OCI-LY1 (cell line): ENCODE measurements around the gene DIABLO.

Source experiments
- H2AFZ ChIP-seq: fragments of 200-600 bp; sonication (generic), shearing (Covaris generic); 2 replicates; pipeline ENCODE4 v1.6.0; 2014; ENCODE audit warnings: antibody characterized with exemption, mild to moderate bottlenecking, low read length
- H3F3A ChIP-seq: fragments of 200-600 bp; sonication (generic), shearing (Covaris generic); 2 replicates; pipeline ENCODE4 v1.6.0; 2014; ENCODE audit warnings: mild to moderate bottlenecking, antibody characterized with exemption, low read length, moderate library complexity; ENCODE audit not compliant: insufficient read depth
- H3K27ac ChIP-seq: fragments of 200-600 bp; sonication (generic); 2 replicates; pipeline ENCODE4 v1.5.1; 2014; ENCODE audit warnings: low read length, mixed run types, mild to moderate bottlenecking, low read depth; ENCODE audit not compliant: poor library complexity, severe bottlenecking
- H3K27me3 ChIP-seq: fragments of 200-600 bp; sonication (generic); 2 replicates; pipeline ENCODE4 v1.6.0; 2014; ENCODE audit warnings: antibody characterized with exemption, mild to moderate bottlenecking, low read length, moderate library complexity; ENCODE audit not compliant: insufficient read depth
- H3K36me3 ChIP-seq: fragments of 200-600 bp; sonication (generic); 2 replicates; pipeline ENCODE4 v1.6.1; 2014; ENCODE audit warnings: mild to moderate bottlenecking, antibody characterized with exemption, low read length, moderate library complexity, mixed read lengths; ENCODE audit not compliant: insufficient read depth
- H3K4me1 ChIP-seq: fragments of 200-600 bp; sonication (generic); 2 replicates; pipeline ENCODE4 v1.5.1; 2014; ENCODE audit warnings: mild to moderate bottlenecking, low read length, moderate library complexity; ENCODE audit not compliant: insufficient read depth, severe bottlenecking
- H3K4me2 ChIP-seq: fragments of 200-600 bp; sonication (generic), shearing (Covaris generic); 2 replicates; pipeline ENCODE4 v1.6.1; 2014; ENCODE audit warnings: low read length
- H3K4me3 ChIP-seq: fragments of 200-600 bp; sonication (generic); 2 replicates; pipeline ENCODE4 v1.5.1; 2014; ENCODE audit warnings: low read length, low read depth, mild to moderate bottlenecking, mixed read lengths; ENCODE audit not compliant: poor library complexity, severe bottlenecking
- H3K79me2 ChIP-seq: fragments of 200-600 bp; shearing (Covaris generic); 2 replicates; pipeline ENCODE4 v1.6.1; 2016; ENCODE audit warnings: mixed run types, low read length, mixed read lengths; ENCODE audit not compliant: insufficient read depth
- H3K9ac ChIP-seq: fragments of 200-600 bp; sonication (generic), shearing (Covaris generic); 2 replicates; pipeline ENCODE4 v1.6.1; 2014; ENCODE audit warnings: mild to moderate bottlenecking, low read length, mixed read lengths
- H3K9me2 ChIP-seq: fragments of 200-600 bp; sonication (generic), shearing (Covaris generic); 2 replicates; pipeline ENCODE4 v1.6.1; 2014; ENCODE audit warnings: low read depth, mild to moderate bottlenecking, low read length, mixed read lengths
- H3K9me3 ChIP-seq: fragments of 200-600 bp; shearing (Covaris generic); 2 replicates; pipeline ENCODE4 v1.6.1; 2014; ENCODE audit warnings: low read length, mixed read lengths
- H4K20me1 ChIP-seq: fragments of 200-600 bp; sonication (generic), shearing (Covaris generic); 2 replicates; pipeline ENCODE4 v1.6.0; 2016; ENCODE audit warnings: mild to moderate bottlenecking, low read length; ENCODE audit not compliant: insufficient read depth
- CTCF ChIP-seq: fragments of 200-600 bp; sonication (generic), shearing (Covaris generic); IDR thresholded peaks from 2 replicates; pipeline ENCODE4 v1.5.1; 2017; ENCODE audit warnings: mild to moderate bottlenecking, antibody characterized with exemption, low read length, moderate library complexity, mixed read lengths
- EZH2 ChIP-seq: fragments of 200-600 bp; sonication (generic), shearing (Covaris generic); IDR thresholded peaks from 2 replicates; pipeline ENCODE4 v1.8.0; 2017; ENCODE audit warnings: borderline replicate concordance, mixed run types, mild to moderate bottlenecking, antibody characterized with exemption, low read length, moderate library complexity, mixed read lengths

Gene DIABLO

DNA sequence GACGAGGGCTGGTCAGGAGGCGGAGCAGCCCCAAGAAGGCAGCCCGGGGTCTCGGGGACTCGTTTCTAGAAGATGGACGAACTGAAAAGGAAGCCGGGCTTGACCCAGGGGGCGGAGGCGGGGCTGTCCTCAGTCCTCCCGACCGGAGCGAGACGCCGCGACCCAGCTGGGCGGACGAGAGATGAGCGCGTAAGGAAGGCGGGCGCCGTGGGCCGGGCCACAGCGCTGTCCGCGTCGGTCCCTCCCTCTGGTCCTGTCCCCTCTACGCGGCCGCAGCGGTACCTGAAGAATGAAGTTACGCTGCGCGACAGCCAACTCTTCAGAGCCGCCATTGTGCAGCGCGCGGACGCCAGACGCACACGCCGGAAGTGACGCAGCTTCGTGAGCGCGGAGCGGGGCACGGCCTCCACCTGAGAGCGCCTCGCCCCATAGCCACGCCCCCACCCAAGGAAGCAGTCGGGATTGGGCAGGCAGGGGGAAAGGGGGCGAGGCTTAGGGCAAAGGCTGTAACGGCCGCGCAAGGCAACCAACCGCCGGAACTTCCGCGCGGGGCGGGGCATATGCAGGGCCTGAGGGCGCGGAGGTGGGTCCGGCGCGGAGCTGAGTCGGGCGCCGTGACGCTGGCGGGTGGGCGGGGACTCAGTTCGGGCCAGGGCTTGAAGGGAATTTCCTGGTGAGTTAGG, at the start of gene DIABLO:
TSS of gene DIABLO (minus strand) at position 370 of the 683 bp plus-strand sequence. CDS start at position 332, 38 bp downstream.
- Histone ChIP-seq H3K79me2 (peaks cover 20% of the 10 kb centered on the region), H3K27ac (peak within 1 kb of the TSS; percentile 52), H3K4me1 (peaks cover 26% of the 10 kb centered on the region), H3K9ac (peak within 1 kb of the TSS; percentile 82), H2AFZ (no peak within 1 kb of the TSS), H3K9me2 (no peaks in the 10 kb centered on the region), H3F3A (no peaks in the 10 kb centered on the region), H3K4me2 (peak within 1 kb of the TSS; percentile 90), H3K4me3 (peak within 1 kb of the TSS; percentile 81), H3K27me3 (no peaks in the 10 kb centered on the region), H3K36me3 (peaks cover 40% of the 10 kb centered on the region), H3K9me3 (no peaks in the 10 kb centered on the region), H4K20me1 (no peaks in the 10 kb centered on the region)
- TF ChIP-seq EZH2: no peak
- TF ChIP-seq CTCF: no peak

GRCh38 chr12:122275459-122275858, 49.6 kb upstream of the DIABLO start:
- H3K4me2 ChIP-seq: no peak overlapping the region
- no peaks in the 10 kb centered on the region for H3K79me2 ChIP-seq
- H3K4me1 ChIP-seq: no peaks in the 10 kb centered on the region
- H3K9ac ChIP-seq: no peak overlapping the region
- H3K27ac ChIP-seq: no peak overlapping the region
- H3F3A ChIP-seq: no peaks in the 10 kb centered on the region
- no peak overlapping the region for H2AFZ ChIP-seq
- TF ChIP-seq EZH2 (no peak), CTCF (no peak)
- H3K4me3 ChIP-seq: no peak overlapping the region
- H3K27me3 ChIP-seq: no peaks in the 10 kb centered on the region
- H4K20me1 ChIP-seq: no peaks in the 10 kb centered on the region
- H3K9me2 ChIP-seq: no peaks in the 10 kb centered on the region
- no peaks in the 10 kb centered on the region for H3K9me3 ChIP-seq
- peaks cover 16% of the 10 kb centered on the region; the same call in 1 of the 2 replicates for H3K36me3 ChIP-seq

GRCh38 chr12:122266230-122266901, 40.5 kb upstream of the DIABLO start, which contains the start of gene VPS33A:
Gene VPS33A (minus strand): TSS chr12:122266494. CDS start chr12:122266408, 86 bp downstream.
- H3K9me3 ChIP-seq: no peaks in the 10 kb centered on the region
- H3K36me3 ChIP-seq: peaks cover 25% of the 10 kb centered on the region
- H3K4me1 ChIP-seq: peaks cover 20% of the 10 kb centered on the region
- H3K27ac ChIP-seq: peak within 1 kb of the TSS; percentile 65
- no peaks in the 10 kb centered on the region for H3K27me3 ChIP-seq
- H3K9ac ChIP-seq: peak within 1 kb of the TSS; percentile 88
- no peak for TF ChIP-seq CTCF
- no peak for TF ChIP-seq EZH2
- H3K9me2 ChIP-seq: no peaks in the 10 kb centered on the region
- H3K4me2 ChIP-seq: peak within 1 kb of the TSS; percentile 88
- H4K20me1 ChIP-seq: no peaks in the 10 kb centered on the region
- H2AFZ ChIP-seq: peak within 1 kb of the TSS; percentile 15; the same call in 1 of the 2 replicates
- no peaks in the 10 kb centered on the region for H3F3A ChIP-seq
- H3K4me3 ChIP-seq: peak within 1 kb of the TSS; percentile 87
- 0 out of 2 replicates have a peak, but pooled peaks cover 7% of the 10 kb centered on the region for H3K79me2 ChIP-seq
